ENCODE data around the gene MVK.

Gene MVK

DNA sequence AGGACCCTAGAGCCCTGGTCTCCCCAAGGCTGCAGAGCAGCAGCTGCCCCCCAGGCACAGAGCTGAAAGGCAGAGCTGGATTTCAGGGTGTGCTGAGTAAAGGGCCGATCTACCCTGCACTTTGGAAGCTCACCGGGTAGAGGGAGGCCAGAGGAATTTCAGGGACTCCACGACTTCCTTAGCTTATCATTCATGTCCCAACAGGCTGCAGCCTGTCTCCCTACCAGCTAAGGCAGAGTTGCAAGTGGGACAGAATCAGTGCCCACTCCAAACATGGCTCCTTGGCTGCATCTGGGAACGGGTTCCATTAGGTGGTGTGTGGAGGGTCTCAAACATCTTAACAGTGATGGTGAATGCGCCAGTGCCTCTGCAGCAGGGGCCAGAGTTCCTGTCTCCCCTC, 27.8 kb upstream of the MVK start:
- peaks cover 39% of the 10 kb centered on the region for H3K27me3 ChIP-seq
- H3K4me3 ChIP-seq (ENCODE audit: low read depth in 1 of 2, low read length in 1 of 2), result no peak overlapping the region
- no peak overlapping the region for H3K27ac ChIP-seq
- H3K36me3 ChIP-seq, result no peaks in the 10 kb centered on the region
- H3K4me1 ChIP-seq (ENCODE audit: control insufficient read depth in 1 of 2, insufficient read depth in 1 of 2, low read depth in 1 of 2, low read length in 1 of 2), result no peaks in the 10 kb centered on the region
- no peak for TF ChIP-seq CTCF (IDR thresholded peaks at IDR 0.05)
- no peaks in the 10 kb centered on the region for H3K9me3 ChIP-seq

DNA sequence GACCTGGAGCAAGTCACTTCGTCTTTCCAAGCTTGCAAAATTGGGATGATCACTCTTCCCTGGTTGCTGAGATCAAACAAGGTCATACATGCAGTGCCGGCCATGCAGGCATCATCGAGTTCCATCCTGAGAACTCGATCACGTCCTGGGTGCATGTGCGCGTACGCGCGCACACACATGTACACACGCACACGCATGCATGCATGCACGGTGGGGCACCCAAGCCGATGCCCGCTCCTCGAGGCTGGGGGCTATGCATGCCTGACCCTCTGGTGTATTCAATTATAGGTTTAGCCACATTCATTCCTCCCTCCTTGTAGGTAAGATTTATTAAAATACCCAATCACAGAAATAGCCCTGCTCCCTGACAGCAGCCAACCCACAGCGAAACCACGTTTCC, 26.3 kb upstream of the MVK start:
- Histone ChIP-seq H3K27me3 (peaks cover 39% of the 10 kb centered on the region), H3K4me1 (ENCODE audit: control insufficient read depth in 1 of 2, insufficient read depth in 1 of 2, low read depth in 1 of 2, low read length in 1 of 2) (no peaks in the 10 kb centered on the region), H3K27ac (no peak overlapping the region), H3K9me3 (no peaks in the 10 kb centered on the region), H3K4me3 (ENCODE audit: low read depth in 1 of 2, low read length in 1 of 2) (no peak overlapping the region), H3K36me3 (no peaks in the 10 kb centered on the region)
- TF ChIP-seq CTCF (IDR thresholded peaks at IDR 0.05), result no peak

GRCh38 chr12:109548258-109548657, 25.3 kb upstream of the MVK start:
- H3K4me3 ChIP-seq (ENCODE audit: low read depth in 1 of 2, low read length in 1 of 2), result no peak overlapping the region
- no peaks in the 10 kb centered on the region for H3K36me3 ChIP-seq
- H3K4me1 ChIP-seq (ENCODE audit: control insufficient read depth in 1 of 2, insufficient read depth in 1 of 2, low read depth in 1 of 2, low read length in 1 of 2), result no peaks in the 10 kb centered on the region
- TF ChIP-seq CTCF (IDR thresholded peaks at IDR 0.05), result no peak
- H3K9me3 ChIP-seq, result no peaks in the 10 kb centered on the region
- H3K27ac ChIP-seq, result no peak overlapping the region
- H3K27me3 ChIP-seq, result peaks cover 47% of the 10 kb centered on the region

DNA sequence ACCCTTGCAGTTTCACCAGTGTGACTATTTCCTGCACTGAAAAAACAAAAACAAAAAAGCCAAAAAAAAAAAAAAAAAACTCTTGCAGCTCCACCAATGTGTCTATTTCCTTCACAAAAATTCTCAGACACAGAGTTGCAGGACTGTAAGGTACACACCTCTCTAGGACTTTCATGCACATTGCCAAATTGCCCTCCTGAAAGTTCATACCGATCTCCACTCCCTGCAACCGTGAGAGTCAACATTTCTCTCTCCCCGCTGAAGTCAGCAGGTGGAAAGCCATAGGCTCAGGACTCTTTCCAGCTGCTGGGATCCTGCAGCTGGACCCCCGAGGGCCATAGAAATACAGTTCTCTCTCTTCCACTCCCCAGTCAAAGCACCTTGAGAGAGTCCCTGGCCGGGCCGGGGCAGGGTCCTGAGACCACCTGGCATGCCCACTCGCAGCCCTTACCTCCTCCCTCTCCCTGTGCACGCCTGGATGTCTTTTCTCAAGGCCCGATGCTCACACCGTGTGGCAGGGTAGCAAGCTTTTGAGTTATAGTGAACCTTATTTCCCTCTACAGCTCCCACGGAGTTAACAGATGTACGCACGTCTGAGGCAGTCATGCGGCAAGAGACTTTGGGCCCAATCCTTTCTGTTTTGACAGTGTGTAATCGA, 23.9 kb upstream of the MVK start:
- Histone ChIP-seq H3K4me1 (ENCODE audit: control insufficient read depth in 1 of 2, insufficient read depth in 1 of 2, low read depth in 1 of 2, low read length in 1 of 2) (no peaks in the 10 kb centered on the region), H3K9me3 (no peaks in the 10 kb centered on the region)

DNA sequence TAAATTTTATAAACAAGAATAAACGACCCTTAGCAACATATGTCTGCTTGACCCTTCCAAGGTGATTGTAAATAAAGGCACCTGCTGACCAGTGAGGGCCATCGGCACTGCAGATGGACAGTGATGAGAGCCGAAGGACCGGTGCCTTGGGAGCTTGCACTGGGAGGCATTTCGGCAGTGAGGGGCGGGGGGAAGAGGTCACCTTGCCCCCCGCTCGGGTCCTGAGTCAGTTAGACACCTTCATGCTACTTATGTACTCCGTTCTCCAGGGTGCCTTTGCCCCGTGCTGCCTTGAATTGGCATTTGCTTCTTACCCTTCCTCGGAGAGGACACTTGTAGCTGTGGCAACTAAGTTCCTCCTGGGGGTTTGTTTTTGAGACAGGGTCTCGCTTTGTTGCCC, 23.3 kb upstream of the MVK start:
- no peaks in the 10 kb centered on the region for H3K4me1 ChIP-seq (ENCODE audit: control insufficient read depth in 1 of 2, insufficient read depth in 1 of 2, low read depth in 1 of 2, low read length in 1 of 2)
- H3K27me3 ChIP-seq, result peaks cover 61% of the 10 kb centered on the region
- no peak overlapping the region for H3K4me3 ChIP-seq (ENCODE audit: low read depth in 1 of 2, low read length in 1 of 2)

More for the DNA sequence above, 23.9 kb upstream of the MVK start:
- Histone ChIP-seq H3K27ac (no peak overlapping the region), H3K27me3 (peaks cover 61% of the 10 kb centered on the region), H3K36me3 (no peaks in the 10 kb centered on the region), H3K4me3 (ENCODE audit: low read depth in 1 of 2, low read length in 1 of 2) (no peak overlapping the region)
- no peak for TF ChIP-seq CTCF (IDR thresholded peaks at IDR 0.05)

More for the DNA sequence above, 23.3 kb upstream of the MVK start:
- no peaks in the 10 kb centered on the region for H3K9me3 ChIP-seq
- no peaks in the 10 kb centered on the region for H3K36me3 ChIP-seq
- TF ChIP-seq CTCF (IDR thresholded peaks at IDR 0.05), result no peak
- no peak overlapping the region for H3K27ac ChIP-seq

Measured in neutrophil (primary cell).